Stimulated activated naive CD8-positive, alpha-beta T cell treated with anti-CD3 and anti-CD28 coated beads, Interleukin-15, Interleukin-2, amounts not matched to agents 100 ng/mL and 50 ng/mL, for 24 hours (primary cell): ENCODE results near the gene RENBP.
A peak's percentile ranks its signal among the peaks of the same experiment; 100 is the strongest.

Experiments
- H3K27ac Mint-ChIP-seq: one replicate; pipeline ENCODE4 v1.8.0; 2021; ENCODE audit warnings: mild to moderate bottlenecking, mixed read lengths
- H3K27me3 Mint-ChIP-seq: one replicate; pipeline ENCODE4 v1.8.0; 2021; ENCODE audit warnings: mixed read lengths
- H3K36me3 Mint-ChIP-seq: one replicate; pipeline ENCODE4 v1.8.0; 2021; ENCODE audit warnings: low read depth, mixed read lengths
- H3K4me1 Mint-ChIP-seq: one replicate; pipeline ENCODE4 v1.8.0; 2021; ENCODE audit warnings: low read depth, mixed read lengths
- H3K4me3 Mint-ChIP-seq: one replicate; pipeline ENCODE4 v1.8.0; 2021; ENCODE audit warnings: mild to moderate bottlenecking, mixed read lengths
- H3K9me3 Mint-ChIP-seq: one replicate; pipeline ENCODE4 v1.8.0; 2021; ENCODE audit warnings: mixed read lengths

Gene RENBP

GRCh38 chrX:153889123-153889522, 55.3 kb downstream of the RENBP start:
- Mint-ChIP-seq H3K27me3 (peaks cover 16% of the 10 kb centered on the region), H3K36me3 (no peaks in the 10 kb centered on the region), H3K4me3 (no peak overlapping the region)

GRCh38 chrX:153888344-153888743, 56.1 kb downstream of the RENBP start:
- Mint-ChIP-seq H3K36me3 (no peaks in the 10 kb centered on the region), H3K4me3 (no peak overlapping the region), H3K27me3 (peaks cover 16% of the 10 kb centered on the region), H3K9me3 (no peaks in the 10 kb centered on the region), H3K27ac (no peak overlapping the region), H3K4me1 (peaks cover 5% of the 10 kb centered on the region)

More at GRCh38 chrX:153889123-153889522, 55.3 kb downstream of the RENBP start:
- H3K9me3 Mint-ChIP-seq = no peaks in the 10 kb centered on the region
- H3K4me1 Mint-ChIP-seq = peaks cover 5% of the 10 kb centered on the region
- no peak overlapping the region for H3K27ac Mint-ChIP-seq

GRCh38 chrX:153887385-153887784, 57.1 kb downstream of the RENBP start:
- H3K36me3 Mint-ChIP-seq = no peaks in the 10 kb centered on the region
- H3K27me3 Mint-ChIP-seq = peaks cover 17% of the 10 kb centered on the region
- no peak overlapping the region for H3K4me3 Mint-ChIP-seq
- H3K9me3 Mint-ChIP-seq = no peaks in the 10 kb centered on the region
- peaks cover 5% of the 10 kb centered on the region for H3K4me1 Mint-ChIP-seq
- H3K27ac Mint-ChIP-seq = no peak overlapping the region

GRCh38 chrX:153886915-153887314, 57.5 kb downstream of the RENBP start:
- H3K27ac Mint-ChIP-seq = no peak overlapping the region
- H3K4me1 Mint-ChIP-seq = peaks cover 5% of the 10 kb centered on the region
- H3K36me3 Mint-ChIP-seq = no peaks in the 10 kb centered on the region
- no peak overlapping the region for H3K4me3 Mint-ChIP-seq
- peaks cover 19% of the 10 kb centered on the region for H3K27me3 Mint-ChIP-seq
- H3K9me3 Mint-ChIP-seq = no peaks in the 10 kb centered on the region

GRCh38 chrX:153885968-153886903, 58.2 kb downstream of the RENBP start, which contains the start of gene L1CAM:
L1CAM (minus strand) TSS chrX:153886173; CDS start chrX:153875836, 10,337 bp downstream.
- Mint-ChIP-seq H3K9me3 (no peaks in the 10 kb centered on the region), H3K36me3 (no peaks in the 10 kb centered on the region), H3K27me3 (peaks cover 19% of the 10 kb centered on the region), H3K4me1 (peaks cover 5% of the 10 kb centered on the region), H3K4me3 (peak within 1 kb of the TSS; percentile 17), H3K27ac (no peak within 1 kb of the TSS)
